ENCODE measurements around the gene PDZD2.
"Not testable (repeated sequence)": the region's sequence is repeated elsewhere in the genome, so short reads cannot be mapped to it uniquely, and the experiment has no call there.

PDZD2 gene

GRCh38 chr5:31656806-31657205, 17.9 kb downstream of the PDZD2 start:
- no peaks in the 10 kb centered on the region for H3K4me1 Mint-ChIP-seq
- no peak overlapping the region for H3K27ac Mint-ChIP-seq
- peaks cover 9% of the 10 kb centered on the region for H3K27me3 Mint-ChIP-seq
- H3K4me3 Mint-ChIP-seq: no peak overlapping the region
- no peaks in the 10 kb centered on the region for H3K9me3 Mint-ChIP-seq
- H3K36me3 Mint-ChIP-seq: no peaks in the 10 kb centered on the region

DNA sequence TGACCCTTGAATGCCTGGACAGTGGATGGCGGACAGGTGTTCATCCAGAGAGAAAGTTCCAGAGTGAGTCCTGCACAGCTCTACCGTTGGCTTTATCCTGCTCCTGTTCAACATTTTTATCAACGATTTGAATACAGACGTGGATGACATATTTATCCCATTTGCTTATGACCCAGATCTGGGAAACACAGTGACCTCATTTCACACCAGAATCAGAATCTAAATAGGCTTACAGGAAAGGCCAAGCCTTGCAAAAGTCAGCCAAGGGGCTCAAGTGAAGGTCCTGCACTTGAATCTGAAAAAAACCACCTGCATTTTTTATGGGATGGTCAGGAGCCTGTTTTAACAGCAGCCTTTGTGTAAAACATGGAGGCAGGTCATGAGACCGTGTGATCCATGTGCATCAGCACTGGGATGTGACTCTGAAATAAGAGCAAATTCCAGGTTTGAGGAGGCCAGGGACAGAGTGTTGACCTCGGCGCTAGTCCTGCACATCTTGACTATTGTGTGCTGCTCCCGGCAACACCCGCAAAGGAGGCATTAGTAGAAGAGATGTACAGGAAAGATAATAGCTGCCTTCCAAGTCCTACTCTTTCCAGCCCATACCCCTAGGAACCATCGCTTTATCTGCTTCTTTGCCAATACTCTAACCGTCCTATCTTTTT, 18.5 kb downstream of the PDZD2 start:
- peaks cover 9% of the 10 kb centered on the region for H3K27me3 Mint-ChIP-seq
- no peak overlapping the region for H3K27ac Mint-ChIP-seq
- no peak overlapping the region for H3K4me3 Mint-ChIP-seq
- H3K4me1 Mint-ChIP-seq: no peaks in the 10 kb centered on the region
- no peaks in the 10 kb centered on the region for H3K9me3 Mint-ChIP-seq
- no peaks in the 10 kb centered on the region for H3K36me3 Mint-ChIP-seq

DNA sequence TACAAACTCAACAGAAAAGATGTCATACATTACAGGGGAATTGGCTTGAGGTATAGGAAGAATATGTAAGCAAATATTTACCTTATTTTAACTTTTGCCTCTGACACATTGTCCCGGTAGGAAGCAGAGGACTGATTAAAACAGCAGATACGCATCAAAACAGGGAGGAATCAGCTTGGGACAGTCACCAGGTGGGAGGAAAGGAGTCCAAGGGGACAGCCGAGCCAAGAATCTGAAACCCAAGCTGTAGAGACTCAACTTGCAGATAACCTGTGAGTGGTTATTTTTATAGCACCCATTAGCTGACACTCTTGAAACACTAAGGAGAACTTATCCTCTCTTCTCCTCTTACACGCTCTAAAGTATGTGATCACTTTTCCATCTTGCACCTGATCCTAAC, 22.3 kb downstream of the PDZD2 start:
- Mint-ChIP-seq H3K36me3 (no peaks in the 10 kb centered on the region), H3K4me3 (no peak overlapping the region), H3K4me1 (no peaks in the 10 kb centered on the region), H3K27ac (no peak overlapping the region), H3K27me3 (peaks cover 9% of the 10 kb centered on the region), H3K9me3 (no peaks in the 10 kb centered on the region)

DNA sequence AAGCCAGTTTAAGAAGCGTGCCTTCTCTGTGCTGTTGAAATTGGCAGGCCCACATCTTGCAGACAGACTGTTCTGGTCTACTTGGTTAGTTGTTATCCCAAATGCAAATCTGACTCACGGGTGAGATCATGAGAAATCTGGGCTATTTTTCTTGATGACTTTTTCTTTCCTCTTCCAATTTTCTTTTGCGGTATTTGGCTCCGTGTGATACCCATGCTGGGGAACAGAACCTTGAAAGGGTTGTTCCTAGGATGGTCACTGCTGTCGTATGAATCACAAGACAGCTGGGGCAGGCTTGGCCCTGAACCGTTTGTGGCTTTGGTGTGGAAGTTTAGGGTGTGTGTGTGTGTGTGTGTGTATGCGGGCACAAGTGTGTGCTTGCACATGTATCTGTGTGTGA, 24.6 kb downstream of the PDZD2 start:
- no peaks in the 10 kb centered on the region for H3K9me3 Mint-ChIP-seq
- no peak overlapping the region for H3K27ac Mint-ChIP-seq
- no peak overlapping the region for H3K4me3 Mint-ChIP-seq

DNA sequence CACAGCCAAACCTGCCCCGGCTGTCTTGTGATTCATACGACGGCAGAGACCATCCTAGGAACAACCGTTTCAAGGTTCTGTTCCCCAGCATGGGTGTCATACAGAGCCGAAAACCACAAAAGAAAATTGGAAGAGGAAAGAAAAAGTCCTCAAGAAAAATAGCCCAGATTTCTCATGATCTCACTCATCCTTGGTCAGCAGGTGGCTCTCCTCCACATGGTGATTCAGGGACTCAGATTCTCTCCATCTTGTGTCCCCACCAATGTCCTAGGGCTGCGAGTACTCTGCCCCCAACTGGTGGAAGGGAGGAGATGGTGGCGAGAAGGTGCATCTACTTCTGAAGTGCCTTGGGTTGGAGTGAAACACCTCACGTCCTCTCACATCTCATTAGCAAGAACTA, 25.6 kb downstream of the PDZD2 start:
- Mint-ChIP-seq H3K4me1 (no peaks in the 10 kb centered on the region), H3K9me3 (no peaks in the 10 kb centered on the region), H3K27ac (no peak overlapping the region), H3K27me3 (peaks cover 5% of the 10 kb centered on the region), H3K4me3 (no peak overlapping the region), H3K36me3 (no peaks in the 10 kb centered on the region)

More for the DNA sequence above, 24.6 kb downstream of the PDZD2 start:
- no peaks in the 10 kb centered on the region for H3K4me1 Mint-ChIP-seq
- H3K36me3 Mint-ChIP-seq: no peaks in the 10 kb centered on the region
- H3K27me3 Mint-ChIP-seq: peaks cover 6% of the 10 kb centered on the region

- no peaks in the 10 kb centered on the region for H3K9me3 Mint-ChIP-seq
Observed at GRCh38 chr5:31671339-31671741, 32.4 kb downstream of the PDZD2 start.

GRCh38 chr5:31674371-31674951, 35.5 kb downstream of the PDZD2 start:
- Mint-ChIP-seq H3K27ac (no peak overlapping the region), H3K4me1 (no peaks in the 10 kb centered on the region), H3K4me3 (no peak overlapping the region), H3K9me3 (no peaks in the 10 kb centered on the region), H3K27me3 (peaks cover 2% of the 10 kb centered on the region), H3K36me3 (no peaks in the 10 kb centered on the region)

More at GRCh38 chr5:31671339-31671741, 32.4 kb downstream of the PDZD2 start:
- Mint-ChIP-seq H3K27me3 (peaks cover 6% of the 10 kb centered on the region), H3K36me3 (no peaks in the 10 kb centered on the region), H3K27ac (no peak overlapping the region), H3K4me3 (no peak overlapping the region), H3K4me1 (no peaks in the 10 kb centered on the region)

DNA sequence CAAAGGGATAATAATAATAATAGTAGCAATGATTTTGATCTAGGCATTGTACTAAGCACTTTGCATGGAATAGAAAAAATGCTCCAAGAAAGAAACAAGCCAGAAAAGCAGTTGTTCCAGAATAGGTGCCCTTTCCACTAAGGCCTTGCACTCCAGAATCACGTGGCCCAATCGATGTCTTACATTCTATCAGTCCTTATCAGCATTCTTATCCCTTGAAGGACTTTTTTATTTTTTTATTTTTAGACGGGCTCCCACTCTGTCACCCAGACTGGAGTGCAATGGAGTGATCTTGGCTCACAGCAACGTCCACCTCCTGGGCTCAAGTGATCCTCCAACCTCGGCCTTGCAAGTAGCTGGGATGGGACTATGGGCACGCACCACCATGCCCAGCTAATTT, 36.5 kb downstream of the PDZD2 start:
- no peak overlapping the region for H3K27ac Mint-ChIP-seq
- H3K9me3 Mint-ChIP-seq: no peaks in the 10 kb centered on the region
- no peaks in the 10 kb centered on the region for H3K36me3 Mint-ChIP-seq
- no peak overlapping the region for H3K4me3 Mint-ChIP-seq
- no peaks in the 10 kb centered on the region for H3K4me1 Mint-ChIP-seq
- H3K27me3 Mint-ChIP-seq: no peaks in the 10 kb centered on the region

GRCh38 chr5:31678180-31678579, 39.2 kb downstream of the PDZD2 start:
- no peak overlapping the region for H3K4me3 Mint-ChIP-seq
- H3K27me3 Mint-ChIP-seq: no peaks in the 10 kb centered on the region
- no peaks in the 10 kb centered on the region for H3K36me3 Mint-ChIP-seq
- no peaks in the 10 kb centered on the region for H3K4me1 Mint-ChIP-seq
- H3K9me3 Mint-ChIP-seq: no peaks in the 10 kb centered on the region
- no peak overlapping the region for H3K27ac Mint-ChIP-seq

DNA sequence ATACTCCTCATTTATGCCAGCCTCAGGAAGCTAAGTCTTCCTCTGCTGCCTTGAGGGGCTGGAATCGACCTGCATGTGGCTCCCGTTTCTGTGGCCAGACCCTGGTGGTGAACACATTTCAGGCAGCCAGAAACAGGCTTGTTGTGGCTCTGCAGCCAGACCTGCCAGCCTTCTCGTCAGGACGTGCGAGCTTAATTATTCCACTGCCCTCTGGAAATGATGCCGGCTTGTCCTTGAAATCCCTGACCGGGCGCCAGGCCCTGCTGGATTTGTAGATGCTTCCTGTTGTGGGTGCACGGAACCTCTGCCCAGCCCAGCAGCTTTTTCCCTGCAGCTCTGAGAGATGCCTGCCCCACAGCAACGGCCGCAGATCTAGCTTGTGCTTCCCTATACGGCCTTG, 41.6 kb downstream of the PDZD2 start:
- H3K4me1 Mint-ChIP-seq: no peaks in the 10 kb centered on the region
- no peaks in the 10 kb centered on the region for H3K9me3 Mint-ChIP-seq
- no peak overlapping the region for H3K27ac Mint-ChIP-seq
- H3K4me3 Mint-ChIP-seq: no peak overlapping the region
- H3K36me3 Mint-ChIP-seq: no peaks in the 10 kb centered on the region
- H3K27me3 Mint-ChIP-seq: peaks cover 2% of the 10 kb centered on the region

DNA sequence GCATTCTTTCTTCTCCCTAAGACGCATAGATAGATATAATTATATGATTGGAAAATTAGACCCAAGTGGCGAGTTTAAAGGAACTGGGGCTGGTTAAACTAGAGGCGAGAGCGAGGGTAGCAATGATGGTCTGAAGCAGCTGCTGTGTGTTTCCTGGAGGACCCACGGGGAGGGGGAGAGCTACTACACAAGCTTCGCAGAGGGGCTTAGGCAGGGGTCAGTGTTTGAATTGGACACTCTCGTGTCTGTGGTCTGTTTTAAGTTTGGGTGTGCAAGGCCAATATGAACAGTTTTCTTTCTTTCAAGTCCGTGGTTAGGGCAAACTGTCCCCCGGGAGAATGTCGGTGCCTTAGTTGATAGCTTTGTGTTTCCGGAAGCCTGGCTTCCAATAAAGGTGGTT, 43.1 kb downstream of the PDZD2 start:
- H3K4me3 Mint-ChIP-seq: no peak overlapping the region
- H3K36me3 Mint-ChIP-seq: no peaks in the 10 kb centered on the region
- no peaks in the 10 kb centered on the region for H3K4me1 Mint-ChIP-seq
- no peaks in the 10 kb centered on the region for H3K9me3 Mint-ChIP-seq
- no peak overlapping the region for H3K27ac Mint-ChIP-seq
- peaks cover 2% of the 10 kb centered on the region for H3K27me3 Mint-ChIP-seq

DNA sequence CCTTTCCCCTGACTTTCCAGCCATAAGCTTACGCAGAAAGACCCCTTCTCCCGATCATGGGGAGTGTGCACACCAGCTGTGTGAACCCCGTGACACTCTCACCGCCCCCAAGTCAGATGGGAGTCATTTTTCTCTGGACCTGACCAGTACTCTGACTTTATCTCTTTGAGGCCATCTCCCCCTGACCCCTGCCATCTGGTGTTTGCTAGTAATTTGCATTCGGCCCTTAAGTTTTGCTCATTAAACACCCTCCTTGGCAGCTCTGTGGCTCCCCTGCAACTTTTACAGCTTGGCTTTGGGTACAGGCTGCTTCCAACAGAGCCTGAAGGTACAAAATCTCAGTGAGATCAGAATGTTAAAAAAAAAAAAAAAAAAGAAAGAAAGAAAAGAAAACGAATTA, 43.9 kb downstream of the PDZD2 start:
- Mint-ChIP-seq H3K36me3 (no peaks in the 10 kb centered on the region), H3K4me3 (no peak overlapping the region), H3K4me1 (no peaks in the 10 kb centered on the region), H3K27ac (no peak overlapping the region), H3K27me3 (peaks cover 2% of the 10 kb centered on the region), H3K9me3 (no peaks in the 10 kb centered on the region)

- H3K36me3 Mint-ChIP-seq: no peaks in the 10 kb centered on the region
- no peaks in the 10 kb centered on the region for H3K9me3 Mint-ChIP-seq
- no peaks in the 10 kb centered on the region for H3K4me1 Mint-ChIP-seq
- H3K27ac Mint-ChIP-seq: no peak overlapping the region
- no peak overlapping the region for H3K4me3 Mint-ChIP-seq
- peaks cover 2% of the 10 kb centered on the region for H3K27me3 Mint-ChIP-seq
Observed at GRCh38 chr5:31688515-31689092, 49.7 kb downstream of the PDZD2 start.

- not testable (repeated sequence) for H3K36me3 Mint-ChIP-seq, H3K4me1 Mint-ChIP-seq, H3K27me3 Mint-ChIP-seq, H3K9me3 Mint-ChIP-seq, H3K27ac Mint-ChIP-seq, H3K4me3 Mint-ChIP-seq
Observed at GRCh38 chr5:31691408-31691807, 52.5 kb downstream of the PDZD2 start.

DNA sequence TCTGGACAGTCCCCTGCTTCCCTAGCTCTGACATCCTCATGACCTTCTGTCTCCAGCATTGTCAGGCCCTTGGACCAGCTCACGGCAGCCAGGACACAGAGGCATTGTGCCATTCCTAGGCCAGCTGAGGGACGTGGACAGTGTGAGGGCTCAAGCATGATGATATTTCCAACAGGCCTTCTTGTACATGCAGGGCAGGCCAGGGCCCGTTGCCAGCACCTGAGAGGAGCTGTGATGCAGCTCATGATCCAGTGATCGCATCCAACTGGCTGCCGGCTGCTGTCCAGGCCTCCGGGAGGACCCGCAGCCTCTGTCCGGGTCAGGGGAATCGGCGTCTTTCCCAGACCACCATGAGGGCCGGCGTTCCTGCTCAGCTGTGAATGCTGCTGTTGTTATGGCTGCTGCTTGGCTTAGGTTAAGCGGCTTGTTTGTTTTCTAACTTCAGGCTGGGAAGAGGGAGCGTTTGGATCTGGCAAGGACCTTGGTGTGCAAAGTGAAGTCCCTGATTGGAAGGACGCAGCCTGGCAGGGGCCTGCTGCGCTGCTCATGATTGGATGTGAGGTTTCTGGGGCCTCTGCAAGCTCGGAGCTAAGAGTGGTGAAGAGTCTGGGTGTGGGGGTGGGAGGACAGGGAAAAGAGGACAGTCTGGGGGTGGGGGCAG, 53.8 kb downstream of the PDZD2 start:
- Mint-ChIP-seq H3K27me3 (no peaks in the 10 kb centered on the region), H3K4me3 (no peak overlapping the region), H3K9me3 (no peaks in the 10 kb centered on the region), H3K27ac (no peak overlapping the region), H3K4me1 (no peaks in the 10 kb centered on the region), H3K36me3 (no peaks in the 10 kb centered on the region)

DNA sequence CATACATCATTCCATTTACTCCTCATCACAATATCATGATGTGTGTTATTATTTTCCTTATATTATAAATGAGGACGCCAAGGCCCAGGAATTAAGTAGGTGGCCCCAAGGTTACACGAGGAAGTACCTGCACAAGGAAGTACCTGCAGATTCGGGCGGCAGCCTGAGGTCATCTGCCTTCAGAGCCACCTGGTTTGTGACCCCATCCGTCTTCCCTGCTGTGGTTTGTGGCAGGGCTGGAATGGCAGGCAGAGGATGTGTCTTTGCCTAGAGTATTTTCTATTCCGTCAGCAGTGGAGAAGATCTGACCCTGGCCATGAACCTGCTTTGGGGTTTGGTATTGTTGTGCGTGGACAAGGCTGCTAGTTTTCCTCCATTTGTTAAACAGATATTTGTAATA, 59.7 kb downstream of the PDZD2 start:
- Mint-ChIP-seq H3K9me3 (no peaks in the 10 kb centered on the region), H3K27ac (no peak overlapping the region), H3K4me1 (no peaks in the 10 kb centered on the region), H3K4me3 (no peak overlapping the region), H3K27me3 (peaks cover 2% of the 10 kb centered on the region), H3K36me3 (no peaks in the 10 kb centered on the region)
